Fibroblast of the aortic adventitia (primary cell): ENCODE data around the gene TMEM258. TPM values are rescaled to one million over a fixed set of nuclear protein-coding genes. Genes with fewer than 3 reads are reported as not detected.

Source experiments
- DNase-seq: peaks from one replicate; pipeline ENCODE4 v3.0.0-alpha.2; 2010; ENCODE audit warnings: low read depth
- H3K4me3 ChIP-seq: 2 replicates; pipeline ENCODE4 v1.5.1; 2011; ENCODE audit warnings: low read depth, mild to moderate bottlenecking, control low read depth, low read length, moderate library complexity
- total RNA-seq: library from RNA; depleted of rRNA; stranded (reverse); fragments of >200 nt; gene quantifications from 2 replicates; pipeline ENCODE4 v1.2.3, GENCODE V29; 2012; ENCODE audit warnings: low replicate concordance
- TF ChIP-seq, protein P1 (sequence below): IDR thresholded peaks from 2 replicates; pipeline ENCODE4 v1.5.1; 2011; ENCODE audit warnings: mild to moderate bottlenecking, low read length, control low read depth, inconsistent platforms; ENCODE audit not compliant: insufficient read depth

Gene TMEM258
- total RNA-seq, 1 donor: 98.1 TPM

DNA sequence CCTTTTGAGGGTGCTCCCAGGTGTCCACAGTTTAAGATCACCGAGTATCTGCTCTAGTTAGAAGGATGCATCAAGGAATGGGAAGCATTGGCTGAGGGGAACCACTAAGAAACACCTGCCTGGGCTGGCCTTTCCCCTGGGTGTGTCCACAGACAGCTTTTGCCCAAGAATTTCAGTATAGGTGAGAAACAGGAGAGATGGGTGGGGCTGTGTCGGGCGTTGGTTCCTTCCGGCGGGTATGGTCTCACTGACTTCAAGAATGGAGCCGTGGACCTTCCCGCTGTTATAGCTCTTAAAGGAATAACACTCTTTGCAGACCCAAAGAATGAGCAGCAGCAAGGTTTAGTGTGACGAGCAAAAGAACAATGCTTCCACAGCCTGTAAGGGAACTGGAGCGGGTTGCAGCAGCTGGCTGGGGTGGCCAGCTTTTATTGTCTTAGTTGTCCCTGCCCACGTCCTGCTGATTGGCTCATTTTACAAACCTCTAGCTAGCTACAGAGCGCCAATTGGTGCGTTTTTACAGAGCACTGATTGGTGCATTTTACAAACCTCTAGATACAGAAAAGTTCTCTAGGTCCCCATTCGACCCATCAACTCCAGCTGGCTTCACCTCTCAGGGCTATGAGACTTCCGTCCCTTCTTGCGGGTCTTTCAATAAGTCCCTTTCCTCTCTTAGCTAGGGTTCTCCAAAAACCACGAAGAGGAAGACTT is 22.0 kb upstream of the TMEM258 start:
- TF ChIP-seq, protein P1, sequence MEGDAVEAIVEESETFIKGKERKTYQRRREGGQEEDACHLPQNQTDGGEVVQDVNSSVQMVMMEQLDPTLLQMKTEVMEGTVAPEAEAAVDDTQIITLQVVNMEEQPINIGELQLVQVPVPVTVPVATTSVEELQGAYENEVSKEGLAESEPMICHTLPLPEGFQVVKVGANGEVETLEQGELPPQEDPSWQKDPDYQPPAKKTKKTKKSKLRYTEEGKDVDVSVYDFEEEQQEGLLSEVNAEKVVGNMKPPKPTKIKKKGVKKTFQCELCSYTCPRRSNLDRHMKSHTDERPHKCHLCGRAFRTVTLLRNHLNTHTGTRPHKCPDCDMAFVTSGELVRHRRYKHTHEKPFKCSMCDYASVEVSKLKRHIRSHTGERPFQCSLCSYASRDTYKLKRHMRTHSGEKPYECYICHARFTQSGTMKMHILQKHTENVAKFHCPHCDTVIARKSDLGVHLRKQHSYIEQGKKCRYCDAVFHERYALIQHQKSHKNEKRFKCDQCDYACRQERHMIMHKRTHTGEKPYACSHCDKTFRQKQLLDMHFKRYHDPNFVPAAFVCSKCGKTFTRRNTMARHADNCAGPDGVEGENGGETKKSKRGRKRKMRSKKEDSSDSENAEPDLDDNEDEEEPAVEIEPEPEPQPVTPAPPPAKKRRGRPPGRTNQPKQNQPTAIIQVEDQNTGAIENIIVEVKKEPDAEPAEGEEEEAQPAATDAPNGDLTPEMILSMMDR: no peak
- DNase-seq: no peak
- peak overlapping the region; percentile 68 for H3K4me3 ChIP-seq

- TF ChIP-seq, protein P1: no peak
- no peak for DNase-seq
- H3K4me3 ChIP-seq: no peak overlapping the region
Measured at GRCh38 chr11:61812736-61813411, 20.5 kb upstream of the TMEM258 start.

GRCh38 chr11:61811831-61812230 is 19.4 kb upstream of the TMEM258 start:
- H3K4me3 ChIP-seq: no peak overlapping the region
- TF ChIP-seq, protein P1: no peak
- DNase-seq: no peak

DNA sequence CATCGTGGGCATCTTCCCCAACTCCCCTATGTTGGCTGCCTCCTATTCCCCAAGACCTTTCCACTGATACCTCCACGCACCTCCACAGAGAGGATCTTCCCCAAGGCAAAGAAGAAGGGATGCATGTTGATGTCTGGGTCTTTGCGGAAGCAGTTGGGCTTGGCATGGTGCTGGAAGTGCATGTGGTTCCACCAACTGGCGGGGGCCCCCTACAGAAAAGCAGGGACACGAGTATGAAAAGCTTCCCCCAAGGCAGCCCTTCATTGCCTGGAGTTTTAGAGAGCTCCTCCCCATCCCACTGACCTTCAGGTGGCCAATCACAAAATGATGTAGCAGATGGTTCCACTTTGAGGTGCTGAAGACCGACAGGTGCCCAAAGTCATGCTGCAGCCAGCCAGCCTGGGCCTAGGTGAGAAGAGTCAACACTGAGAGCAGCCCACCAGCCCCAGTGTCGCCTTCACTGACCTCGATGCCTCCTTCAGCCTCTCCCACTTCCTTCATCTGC is 18.3 kb upstream of the TMEM258 start:
- TF ChIP-seq, protein P1: no peak
- no peak for DNase-seq
- H3K4me3 ChIP-seq: no peak overlapping the region

DNA sequence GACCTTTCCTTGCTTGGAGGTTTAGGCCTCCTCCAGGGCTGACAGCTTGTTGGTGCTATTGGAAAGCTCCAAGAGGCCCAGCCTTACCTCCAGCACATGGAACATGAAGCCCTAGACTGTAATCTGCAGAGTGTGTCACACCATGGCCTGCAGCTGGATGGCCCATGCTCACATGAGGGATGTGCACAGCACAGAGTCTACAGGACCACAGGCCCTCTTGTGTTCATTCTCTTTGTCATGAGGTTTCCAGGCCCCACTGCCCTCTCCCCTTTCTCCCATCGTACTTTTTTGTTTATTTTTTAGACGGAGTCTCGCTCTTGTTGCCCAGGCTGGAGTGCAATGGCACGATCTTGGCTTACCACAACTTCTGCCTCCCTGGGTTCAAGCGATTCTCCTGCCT is 14.4 kb upstream of the TMEM258 start:
- DNase-seq: no peak
- H3K4me3 ChIP-seq: no peak overlapping the region

GRCh38 chr11:61805146-61805545 is 12.7 kb upstream of the TMEM258 start:
- TF ChIP-seq, protein P1: no peak
- no peak for DNase-seq
- no peak overlapping the region for H3K4me3 ChIP-seq

More for the DNA sequence above, 14.4 kb upstream of the TMEM258 start:
- TF ChIP-seq, protein P1: no peak
